ENCODE measurements around the gene VMA21.

Gene VMA21, protein sequence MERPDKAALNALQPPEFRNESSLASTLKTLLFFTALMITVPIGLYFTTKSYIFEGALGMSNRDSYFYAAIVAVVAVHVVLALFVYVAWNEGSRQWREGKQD

DNA sequence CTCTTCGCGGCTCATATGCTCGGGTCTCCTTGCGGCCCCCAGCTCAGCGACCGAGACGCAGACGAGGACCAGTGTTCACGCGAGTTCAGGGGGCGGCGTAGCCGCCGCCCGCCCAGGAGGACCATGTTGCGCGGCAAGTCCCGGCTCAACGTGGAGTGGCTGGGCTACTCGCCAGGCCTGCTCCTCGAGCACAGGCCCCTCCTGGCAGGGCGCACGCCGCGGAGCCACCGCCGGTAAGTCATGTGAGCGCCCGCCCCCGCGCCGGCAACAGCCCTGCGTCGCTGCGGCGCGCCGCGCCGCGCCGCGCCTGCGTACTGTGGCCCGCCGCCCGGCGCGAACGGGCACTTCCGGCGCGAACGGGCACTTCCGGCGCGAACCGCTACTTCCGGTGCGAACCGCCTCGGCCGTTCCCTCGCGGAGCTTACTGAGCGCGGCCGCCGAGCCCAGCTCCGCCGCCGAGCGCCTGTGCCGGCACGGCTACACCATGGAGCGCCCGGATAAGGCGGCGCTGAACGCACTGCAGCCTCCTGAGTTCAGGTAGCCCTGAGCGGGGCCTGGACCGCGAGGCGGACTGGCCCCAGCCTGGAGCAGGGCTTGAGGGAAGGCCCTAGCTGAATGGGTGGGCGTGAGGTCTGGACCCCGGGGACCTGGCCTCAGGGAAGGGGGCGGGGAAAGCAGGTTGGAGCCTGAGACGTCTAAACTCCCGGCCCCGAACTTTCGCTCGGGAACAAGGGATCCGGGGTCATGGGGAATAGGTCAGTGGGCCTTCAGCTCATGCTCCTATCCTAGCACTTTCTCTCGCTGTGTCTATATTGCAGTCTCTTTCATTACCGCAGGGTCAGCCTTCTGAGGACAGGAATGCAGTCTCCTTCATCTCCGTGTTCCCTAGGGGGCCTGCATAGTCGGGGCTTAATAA lies at the start of gene VMA21:
TSS of gene VMA21 (plus strand) at position 382 of the 916 bp plus-strand sequence. CDS start at position 485, 103 bp downstream.
- DNase-seq (ENCODE audit: low read depth in 2 of 2): peak; percentile 65 to 66

DNA sequence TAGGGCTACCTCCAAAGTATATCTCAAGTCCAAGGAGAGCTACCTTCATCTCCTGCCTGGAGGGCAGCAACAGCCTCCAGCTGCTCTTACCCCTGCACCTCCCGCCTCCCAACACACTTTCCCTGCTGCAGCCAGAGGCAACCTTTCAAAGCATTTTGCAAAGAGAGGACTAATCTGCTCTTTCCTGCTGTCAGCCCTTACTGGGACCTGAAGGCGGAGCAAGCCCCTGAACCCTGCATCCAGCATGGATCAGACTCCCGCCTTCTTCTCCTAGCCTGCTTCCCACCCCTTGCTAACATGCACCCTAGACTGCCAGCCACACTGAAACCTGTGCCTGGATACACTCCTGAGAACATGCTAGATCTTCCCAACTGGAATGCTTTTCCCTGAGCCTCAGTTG lies 37.7 kb upstream of the VMA21 start:
- no peak for DNase-seq (ENCODE audit: low read depth in 2 of 2)

DNA sequence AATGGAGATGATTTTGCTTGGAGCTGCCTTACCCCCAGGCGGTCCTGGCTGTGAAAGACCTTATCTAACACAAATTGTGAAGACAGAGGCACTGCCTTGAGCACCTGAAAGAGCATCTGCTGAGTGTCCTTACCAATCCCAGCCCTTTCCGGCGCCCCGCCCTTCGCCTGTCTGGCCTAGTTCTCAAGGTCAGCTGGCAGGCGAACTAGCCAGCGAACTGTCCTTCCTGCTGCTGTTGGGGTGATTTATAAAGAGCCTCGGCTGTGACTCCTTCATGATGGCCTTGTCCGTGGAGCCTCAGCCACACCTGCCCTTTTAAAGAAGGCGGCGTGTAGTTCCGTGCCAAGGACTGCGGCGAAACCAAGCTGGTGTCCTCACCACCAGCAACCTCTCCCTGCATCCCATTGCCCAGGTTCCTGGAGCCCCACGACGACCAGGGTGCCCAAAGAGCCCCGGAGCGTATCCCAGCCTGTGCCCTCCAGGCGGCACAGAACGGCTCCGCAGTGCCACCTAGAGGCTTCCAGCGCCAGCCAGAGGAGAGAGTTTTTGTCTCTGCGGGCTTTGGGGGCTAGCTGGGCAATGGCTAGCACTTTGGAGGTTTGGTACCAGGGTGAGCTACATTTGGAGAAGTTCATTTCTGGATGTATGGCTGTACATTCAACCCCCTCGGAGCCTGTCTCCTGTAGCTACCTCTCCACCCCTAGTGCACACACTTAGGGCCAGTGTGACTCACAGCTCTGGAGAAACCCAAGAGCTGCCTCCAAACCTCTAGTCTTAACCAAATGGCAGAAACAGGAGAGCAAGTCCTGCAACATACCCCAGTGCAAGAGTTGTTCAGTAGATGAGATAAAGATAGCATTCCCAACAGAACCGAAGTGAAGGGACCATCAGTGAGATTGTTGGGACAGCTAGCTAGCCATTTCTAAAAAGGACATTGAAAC lies 36.8 kb upstream of the VMA21 start:
- peak in 1 of 2 donors; percentile 3 for DNase-seq (ENCODE audit: low read depth in 2 of 2)

DNA sequence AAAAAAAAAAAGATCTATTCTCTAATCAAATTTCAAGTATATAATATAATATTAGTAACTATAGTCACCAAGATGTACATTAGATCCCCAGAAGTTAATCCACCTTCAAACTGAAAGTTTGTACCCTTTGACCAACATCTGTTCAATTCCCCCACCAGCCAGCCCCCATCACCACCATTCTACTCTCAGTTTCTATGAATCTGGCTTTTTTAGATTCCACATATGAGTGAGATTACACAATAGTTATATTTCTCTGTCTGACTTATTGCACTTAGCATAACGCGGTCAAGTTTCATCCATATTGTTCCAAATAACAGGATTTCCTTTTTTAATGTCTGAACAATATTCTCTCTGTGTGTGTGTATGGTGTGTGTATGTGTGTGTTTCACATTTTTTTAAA lies 33.7 kb upstream of the VMA21 start:
- DNase-seq (ENCODE audit: low read depth in 2 of 2): no peak

DNA sequence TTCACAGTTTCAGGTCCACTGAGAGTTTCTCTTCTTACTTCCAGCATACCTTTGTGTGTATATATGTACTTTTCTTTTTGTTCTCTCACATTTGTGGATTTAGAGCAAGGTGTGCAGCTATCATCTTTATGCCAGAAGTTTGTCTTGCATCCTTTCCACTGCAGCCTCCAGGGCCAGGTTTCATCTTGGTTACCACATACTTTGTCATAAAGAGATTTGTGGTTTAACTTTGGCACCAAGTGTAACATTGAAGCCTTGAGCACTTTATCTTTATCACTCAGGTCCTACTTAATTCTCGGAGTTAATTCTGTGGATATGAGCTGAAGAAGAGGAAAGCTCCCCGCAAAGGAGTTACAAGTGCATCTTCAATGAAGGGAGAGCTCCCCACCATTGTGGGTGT lies 31.4 kb upstream of the VMA21 start:
- DNase-seq (ENCODE audit: low read depth in 2 of 2): no peak

DNA sequence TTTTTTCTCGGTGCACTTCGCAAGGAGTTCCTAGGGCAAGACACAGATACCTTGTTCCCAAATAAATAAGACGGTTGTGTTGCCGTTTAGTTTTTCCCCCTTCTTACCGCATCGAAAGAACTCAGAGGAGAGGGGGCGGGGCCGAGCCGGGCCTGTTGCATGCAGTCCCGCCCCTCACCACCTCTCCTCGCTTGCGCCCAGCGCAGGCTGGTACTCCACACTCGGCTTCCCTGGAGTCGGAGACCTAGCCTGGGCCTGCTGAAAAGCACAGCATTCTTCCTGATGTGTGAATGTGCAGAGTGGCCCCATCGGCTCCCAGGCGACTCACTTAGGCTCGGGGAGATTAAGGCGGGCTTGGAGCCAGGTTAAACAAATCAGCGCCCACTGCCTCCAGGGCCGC lies 26.1 kb upstream of the VMA21 start:
- no peak for DNase-seq (ENCODE audit: low read depth in 2 of 2)

DNA sequence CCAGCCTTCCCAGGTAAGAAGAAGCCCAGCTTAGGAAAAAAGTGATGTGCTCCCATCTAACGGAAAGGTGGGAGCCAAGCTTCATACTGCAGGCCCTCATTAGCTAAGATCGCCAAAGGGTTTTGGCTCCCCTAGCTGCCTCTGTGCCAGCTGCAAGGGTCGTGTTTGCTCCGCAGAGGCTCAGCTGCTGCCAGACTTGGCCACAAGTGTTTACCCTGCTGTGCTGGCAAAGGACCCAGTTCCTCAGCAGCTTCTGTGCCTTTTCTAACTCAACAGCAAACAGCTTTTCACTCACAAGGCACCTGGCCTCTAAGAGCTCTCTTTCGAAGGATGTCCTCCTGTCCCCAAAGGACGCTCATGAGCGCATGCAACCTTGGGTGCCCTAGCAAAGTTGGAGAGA lies 12.2 kb upstream of the VMA21 start:
- DNase-seq (ENCODE audit: low read depth in 2 of 2): no peak

DNA sequence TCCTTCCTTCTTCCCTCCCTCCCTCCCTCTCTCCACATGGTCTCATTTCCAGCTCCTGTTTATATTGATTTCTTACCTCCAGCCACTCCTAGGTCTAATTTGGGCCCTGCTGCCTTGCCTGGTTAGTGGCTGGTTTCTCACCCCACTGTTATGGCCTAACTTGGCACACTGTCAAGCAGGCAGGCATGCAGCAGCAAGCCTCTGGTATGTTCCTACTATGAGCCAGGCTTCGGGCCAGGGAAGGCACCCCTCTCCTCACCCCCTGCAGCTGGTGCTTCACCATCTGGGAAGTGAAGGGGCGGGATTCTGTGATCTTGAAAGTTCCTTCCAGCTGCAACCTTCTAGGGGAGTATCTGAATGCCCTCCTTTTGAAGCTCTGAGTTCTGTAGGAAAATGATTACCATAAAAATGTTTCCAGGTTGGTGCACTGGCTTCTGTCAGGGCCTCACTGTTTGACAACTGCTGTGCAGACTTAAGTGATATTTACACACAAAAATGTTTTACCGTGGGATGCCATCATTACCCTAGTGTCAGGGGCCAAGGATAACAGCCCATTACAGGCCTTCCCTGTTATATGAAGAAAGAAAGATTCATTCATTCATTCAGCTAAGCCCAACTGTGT lies 10.1 kb upstream of the VMA21 start:
- DNase-seq (ENCODE audit: low read depth in 2 of 2): no peak

DNA sequence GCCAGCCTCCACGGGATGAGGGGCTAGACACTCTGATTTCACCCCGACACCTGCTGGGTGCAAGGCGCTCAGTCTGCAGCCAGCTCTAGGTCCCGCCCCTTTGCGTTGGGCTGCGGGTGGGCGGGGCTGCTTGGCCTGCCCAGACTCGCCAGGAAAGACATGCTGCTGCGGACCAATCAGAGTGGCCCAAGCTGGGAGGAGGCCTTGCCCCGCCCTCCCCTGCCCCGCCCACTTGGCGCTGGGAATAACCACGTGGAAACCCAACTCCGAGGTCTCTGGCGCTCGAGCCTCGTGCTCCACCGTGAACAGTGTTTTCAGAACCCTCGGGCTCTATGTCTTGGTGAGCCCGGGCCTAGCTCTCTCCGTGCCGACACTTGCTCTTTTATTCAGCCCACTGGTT lies 5.3 kb upstream of the VMA21 start:
- DNase-seq (ENCODE audit: low read depth in 2 of 2): no peak

DNA sequence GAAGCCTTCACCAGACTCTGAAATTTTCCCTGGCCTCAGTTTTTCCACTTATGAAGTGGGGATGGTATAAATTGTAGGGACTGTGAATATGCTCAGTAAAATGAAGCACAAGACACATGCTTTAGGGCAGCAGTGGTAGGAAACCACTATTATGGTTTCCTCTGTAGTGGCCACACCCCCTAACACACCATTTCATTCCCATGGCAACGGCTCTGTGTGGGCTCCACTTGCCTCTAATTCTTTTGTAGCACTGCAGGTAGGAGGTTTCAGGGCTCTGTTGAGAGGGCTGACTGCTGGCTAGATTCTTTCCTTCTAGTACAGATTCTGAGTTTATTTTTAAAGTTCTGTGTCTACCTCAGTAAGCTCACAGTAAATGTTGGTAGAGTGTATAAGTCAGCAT lies 3.5 kb upstream of the VMA21 start:
- peak; percentile 20 to 30 for DNase-seq (ENCODE audit: low read depth in 2 of 2)

DNA sequence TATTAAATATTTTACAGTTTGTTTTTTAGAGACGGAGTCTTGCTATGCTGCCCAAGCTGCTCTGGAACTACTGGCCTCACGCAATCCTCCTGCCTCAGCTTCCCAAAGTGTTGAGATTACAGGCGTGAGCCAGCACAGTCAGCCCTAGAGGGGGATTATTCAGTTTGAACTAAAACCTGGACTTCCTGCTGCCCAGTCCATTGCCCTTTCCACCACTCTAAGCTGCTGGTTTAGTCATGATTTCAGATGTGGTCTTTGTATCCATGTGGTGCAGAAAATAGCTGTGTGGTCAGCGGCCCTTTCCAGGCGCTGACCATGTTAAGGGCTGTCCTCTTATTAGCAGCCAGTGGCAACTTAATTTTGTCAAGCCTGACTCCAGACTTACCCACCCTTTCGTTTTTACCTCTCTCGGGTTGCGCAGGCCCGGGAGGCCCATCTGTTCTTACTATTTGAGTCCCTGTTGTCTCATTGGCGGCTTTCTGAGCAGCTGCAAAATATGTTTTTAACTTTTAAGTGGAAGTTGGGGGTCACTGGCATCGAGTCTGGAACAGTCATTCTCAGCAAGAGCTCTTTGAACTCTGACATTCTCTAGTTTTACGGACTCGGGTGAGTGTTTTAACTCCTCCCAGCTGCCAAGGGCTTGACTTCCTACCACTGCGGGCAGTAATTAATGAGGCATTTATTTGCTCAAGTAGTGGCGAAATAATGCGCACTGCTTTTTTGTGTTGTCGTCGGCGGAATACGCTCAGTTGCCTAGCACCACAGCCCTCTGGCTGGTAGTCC lies 773 bp upstream of the VMA21 start:
- no peak for DNase-seq (ENCODE audit: low read depth in 2 of 2)

DNA sequence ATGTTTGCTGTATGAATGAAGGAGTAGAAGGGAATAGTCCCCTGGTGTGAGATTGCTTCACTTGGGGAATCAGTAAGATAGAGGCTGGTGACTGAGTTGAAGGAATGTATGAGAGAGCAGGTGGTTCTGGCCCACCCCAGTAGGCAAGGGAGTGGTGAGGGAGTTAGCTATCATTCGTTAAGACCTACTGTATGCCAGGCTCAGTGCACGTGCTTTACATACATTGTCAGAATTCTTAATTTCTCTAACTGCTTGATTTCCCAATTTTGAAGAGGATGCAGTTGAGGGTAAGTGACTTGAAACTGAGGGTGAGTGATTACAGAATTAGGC lies 700 bp downstream of the VMA21 start:
- DNase-seq (ENCODE audit: low read depth in 2 of 2): no peak

DNA sequence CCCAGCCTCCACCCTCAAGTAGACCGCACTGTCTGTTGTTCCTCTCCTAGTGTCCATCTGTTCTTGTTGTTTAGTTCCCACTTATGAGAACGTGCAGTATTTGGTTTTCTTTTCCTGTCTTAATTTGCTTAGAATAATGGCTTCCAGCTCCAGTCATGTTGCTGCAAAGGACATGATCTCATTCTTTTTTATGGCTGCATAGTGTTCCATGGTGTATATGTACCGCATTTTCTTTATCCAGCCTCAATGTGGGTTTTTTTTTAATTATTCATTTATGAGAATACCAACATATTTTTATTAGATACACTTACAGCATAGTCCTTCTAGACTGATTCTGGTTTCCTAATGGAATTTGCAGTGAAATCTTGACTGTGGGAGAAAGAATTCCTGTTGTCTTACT lies 1.3 kb downstream of the VMA21 start:
- DNase-seq (ENCODE audit: low read depth in 2 of 2): no peak

DNA sequence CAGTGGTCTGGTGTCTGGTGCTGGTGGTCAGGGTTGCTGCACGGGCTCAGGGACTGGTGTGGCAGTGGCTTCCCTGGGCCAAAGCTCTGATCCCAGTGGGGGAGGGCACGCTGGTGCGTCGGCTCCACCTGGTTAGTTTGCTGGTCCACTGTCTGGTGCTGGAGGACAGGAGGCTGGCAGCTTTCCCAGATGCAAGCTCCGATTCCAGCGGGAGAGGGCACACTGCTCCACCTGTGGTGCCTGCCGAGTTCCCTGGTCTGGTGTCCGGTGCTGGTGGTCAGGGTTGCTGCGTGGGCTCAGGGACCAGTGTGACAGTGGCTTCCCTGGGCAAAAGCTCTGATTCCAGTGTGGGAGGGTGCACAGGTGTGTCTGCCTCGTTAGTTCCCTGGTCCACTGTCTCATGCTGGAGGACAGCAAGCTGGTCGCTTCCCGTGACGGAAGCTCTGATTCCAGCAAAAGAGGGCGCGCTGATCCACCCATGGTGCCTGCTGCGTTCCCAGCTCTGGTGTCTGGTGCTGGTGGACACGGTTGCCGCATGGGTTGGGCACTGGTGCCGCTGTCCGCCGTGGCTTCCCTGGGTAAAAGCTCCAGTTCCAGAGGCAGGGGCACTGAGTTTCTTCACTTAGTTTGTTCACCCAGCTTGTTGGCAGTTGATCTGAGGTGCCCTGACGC lies 5.8 kb downstream of the VMA21 start:
- no peak for DNase-seq (ENCODE audit: low read depth in 2 of 2)

DNA sequence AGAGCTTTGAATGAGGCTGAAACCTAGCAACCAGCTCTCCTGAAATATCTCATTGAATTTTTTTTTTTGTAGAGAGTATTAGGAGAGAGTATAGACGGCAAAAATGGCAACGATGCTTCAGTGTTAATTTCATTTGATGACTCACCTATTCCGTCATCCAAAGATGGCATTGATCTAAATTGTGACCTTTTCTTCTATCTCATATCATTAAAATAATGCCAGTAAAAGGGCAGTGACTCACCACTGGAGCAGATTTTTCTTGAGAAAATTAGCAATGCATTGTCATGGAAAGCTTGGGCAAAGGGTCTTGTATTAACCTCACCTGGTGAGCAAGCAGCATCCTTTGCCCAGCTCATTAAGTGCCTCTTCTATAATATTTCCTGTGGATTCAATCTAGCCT lies 19.6 kb downstream of the VMA21 start:
- DNase-seq (ENCODE audit: low read depth in 2 of 2): no peak

DNA sequence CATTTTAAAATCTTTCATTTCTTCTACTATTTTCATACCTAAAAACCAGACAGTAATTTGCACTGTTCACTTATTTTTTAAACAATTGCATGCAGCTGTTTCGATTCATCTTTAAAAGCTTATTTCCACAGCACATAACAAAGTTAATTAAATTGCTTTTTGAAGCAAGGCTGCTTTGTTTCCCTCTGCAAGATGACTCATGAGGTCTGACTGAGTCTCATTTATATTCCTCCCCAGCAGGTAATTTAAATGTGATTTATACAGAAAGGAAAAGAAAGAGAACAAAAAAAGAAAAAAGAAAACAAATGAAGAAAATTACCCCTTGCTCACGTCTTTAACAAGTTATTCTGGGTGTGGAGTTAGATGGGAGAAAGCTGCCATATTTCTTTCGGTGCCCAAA lies 22.8 kb downstream of the VMA21 start:
- DNase-seq (ENCODE audit: low read depth in 2 of 2): no peak

DNA sequence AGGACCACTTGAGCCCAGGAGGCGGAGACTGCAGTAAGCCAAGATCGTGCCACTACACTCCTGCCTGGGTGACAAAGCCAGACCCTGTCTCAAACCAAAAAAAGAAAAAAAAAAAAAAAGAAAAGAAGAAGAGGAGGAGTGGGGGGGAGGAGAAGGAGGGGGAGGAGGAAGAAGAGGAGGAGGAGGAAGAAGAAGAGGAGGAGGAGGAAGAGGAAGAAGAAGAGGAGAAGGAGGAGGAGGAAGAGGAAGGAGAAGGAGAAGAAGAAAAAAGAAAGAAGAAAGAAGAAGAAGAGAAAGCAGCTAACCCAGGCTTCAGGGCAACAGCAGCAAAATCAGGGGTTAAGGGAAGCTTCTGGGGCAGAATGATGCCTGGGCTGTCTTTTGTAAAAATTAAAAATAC lies 27.5 kb downstream of the VMA21 start:
- no peak for DNase-seq (ENCODE audit: low read depth in 2 of 2)

DNA sequence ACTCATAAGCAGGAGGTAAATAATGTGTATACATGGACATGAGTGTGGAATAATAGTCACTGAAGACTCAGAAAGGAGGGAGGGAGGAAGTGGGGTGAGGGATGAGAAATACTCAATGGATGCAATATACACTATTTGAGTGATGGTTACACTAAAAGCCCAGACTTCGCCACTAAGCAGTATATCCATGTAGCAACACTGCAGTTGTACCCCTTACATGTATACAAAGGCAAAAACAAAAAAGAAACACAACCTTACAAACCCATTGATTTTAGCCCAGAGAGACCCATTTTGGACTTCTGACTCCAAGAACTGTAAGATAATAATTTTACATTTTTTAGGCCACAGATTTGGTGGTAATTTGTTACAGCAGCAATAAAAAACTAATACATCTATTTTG lies 51.5 kb downstream of the VMA21 start:
- no peak for DNase-seq (ENCODE audit: low read depth in 2 of 2)

DNA sequence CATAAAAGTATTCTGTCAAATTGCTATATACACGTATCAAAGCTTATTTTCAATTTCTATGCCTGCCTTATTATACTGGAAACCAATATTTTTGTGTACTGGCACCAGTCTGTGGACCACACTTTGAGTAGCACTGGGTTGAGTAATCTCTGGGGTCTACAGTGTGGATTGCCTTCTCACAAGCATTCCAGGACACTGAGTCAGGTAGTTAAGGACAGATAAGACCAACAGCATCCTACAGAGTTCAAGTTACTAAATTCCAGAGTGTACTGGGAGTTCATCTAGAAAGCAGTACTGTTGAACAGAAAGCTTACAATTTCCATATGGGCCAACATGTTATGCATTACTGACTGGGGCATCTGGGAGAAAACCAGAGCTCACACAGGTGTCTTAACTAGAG lies 61.8 kb downstream of the VMA21 start:
- no peak for DNase-seq (ENCODE audit: low read depth in 2 of 2)

Data from stimulated activated CD8-positive, alpha-beta memory T cell treated with anti-CD3 and anti-CD28 coated beads, Interleukin-15, amount 100 ng/mL, for 4 hours (primary cell).